ENCODE measurements around the gene PCNX4. TPM values are rescaled to one million over a fixed set of nuclear protein-coding genes. Genes with fewer than 3 reads are reported as not detected.
A peak's percentile ranks its signal among the peaks of the same experiment; 100 is the strongest.

PCNX4 gene
- total RNA-seq, 4 donors from 2014 or later: 42.2 to 60.2 (median 51.9) TPM

DNA sequence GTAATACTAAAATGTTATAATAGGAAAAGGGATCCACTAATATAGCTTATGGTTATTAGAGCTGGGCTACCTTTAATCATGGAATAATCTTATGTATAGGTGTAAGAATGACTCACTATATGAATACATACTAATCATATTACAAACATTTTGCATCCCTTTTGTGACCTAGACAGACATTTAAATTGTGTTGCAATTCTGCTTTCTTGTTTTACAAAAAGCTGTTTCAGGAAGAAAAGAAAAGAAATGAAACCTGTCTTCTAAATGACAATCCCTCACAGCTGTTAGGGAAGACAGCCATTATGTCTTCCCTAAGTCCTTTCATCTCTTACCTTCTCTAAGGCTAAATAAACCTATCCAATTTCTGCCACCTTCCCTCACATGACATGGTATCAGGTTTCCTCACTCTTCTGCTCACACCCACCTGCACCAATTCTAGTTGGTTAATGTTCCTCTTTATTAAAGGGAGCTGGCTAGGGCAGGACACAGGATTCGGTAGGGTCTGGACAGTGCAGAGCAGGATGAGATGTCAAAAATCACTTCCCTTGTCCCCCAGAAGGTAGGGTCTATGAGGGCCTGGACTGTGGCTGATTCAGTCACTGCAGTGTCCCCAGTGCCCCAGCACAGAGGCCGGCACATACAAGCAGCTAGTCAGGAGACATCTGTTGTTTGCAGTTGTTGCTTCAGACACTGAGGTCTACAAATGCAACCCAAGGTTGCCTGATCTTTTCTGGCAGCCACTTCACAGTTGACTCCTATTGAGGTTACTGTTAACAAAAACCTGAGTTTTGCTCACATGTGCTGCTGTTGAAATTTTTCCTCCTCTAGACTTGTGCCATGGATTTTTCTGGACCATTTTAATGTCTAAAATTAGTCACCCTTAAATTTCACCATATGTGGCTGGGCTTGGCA lies 69.7 kb downstream of the PCNX4 start:
- H3K36me3 ChIP-seq: peaks cover 0 to 18% (median 0%) of the 10 kb centered on the region in 3 donors
- no peak for TF ChIP-seq POLR2A (IDR thresholded peaks at IDR 0.05)
- no peak for DNase-seq
- peaks cover 0 to 20% (median 2%) of the 10 kb centered on the region in 4 donors for H3K4me1 ChIP-seq
- no peaks in the 10 kb centered on the region for H3K9me3 ChIP-seq
- no peaks in the 10 kb centered on the region for H3K27me3 ChIP-seq
- H3K4me3 ChIP-seq: no peak overlapping the region
- H3K27ac ChIP-seq: peak overlapping the region in 1 of 4 donors; percentile 20

DNA sequence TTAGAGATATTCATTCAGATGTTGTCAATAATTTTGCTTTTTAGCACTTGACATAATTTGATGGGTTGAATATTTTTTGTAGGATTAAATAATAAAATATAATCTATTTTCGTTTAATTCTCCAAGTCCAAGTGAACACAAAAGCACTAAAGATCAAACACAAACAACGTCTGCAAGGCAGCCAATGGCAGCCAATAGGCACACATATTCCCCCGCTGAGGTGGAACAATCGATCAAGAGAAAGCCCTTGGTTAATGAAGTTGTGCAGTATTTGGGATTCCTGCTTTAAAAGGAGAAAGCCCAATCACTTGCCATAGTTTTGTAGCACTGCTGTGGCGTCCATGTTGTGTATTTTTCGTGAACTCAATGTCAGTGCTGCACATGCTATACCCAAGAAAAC lies 72.0 kb downstream of the PCNX4 start:
- peak overlapping the region in 1 of 4 donors; percentile 93 for H3K27ac ChIP-seq
- H3K4me1 ChIP-seq: peaks cover 0 to 20% (median 2%) of the 10 kb centered on the region in 4 donors
- TF ChIP-seq POLR2A (IDR thresholded peaks at IDR 0.05): no peak
- TF ChIP-seq, protein P1, sequence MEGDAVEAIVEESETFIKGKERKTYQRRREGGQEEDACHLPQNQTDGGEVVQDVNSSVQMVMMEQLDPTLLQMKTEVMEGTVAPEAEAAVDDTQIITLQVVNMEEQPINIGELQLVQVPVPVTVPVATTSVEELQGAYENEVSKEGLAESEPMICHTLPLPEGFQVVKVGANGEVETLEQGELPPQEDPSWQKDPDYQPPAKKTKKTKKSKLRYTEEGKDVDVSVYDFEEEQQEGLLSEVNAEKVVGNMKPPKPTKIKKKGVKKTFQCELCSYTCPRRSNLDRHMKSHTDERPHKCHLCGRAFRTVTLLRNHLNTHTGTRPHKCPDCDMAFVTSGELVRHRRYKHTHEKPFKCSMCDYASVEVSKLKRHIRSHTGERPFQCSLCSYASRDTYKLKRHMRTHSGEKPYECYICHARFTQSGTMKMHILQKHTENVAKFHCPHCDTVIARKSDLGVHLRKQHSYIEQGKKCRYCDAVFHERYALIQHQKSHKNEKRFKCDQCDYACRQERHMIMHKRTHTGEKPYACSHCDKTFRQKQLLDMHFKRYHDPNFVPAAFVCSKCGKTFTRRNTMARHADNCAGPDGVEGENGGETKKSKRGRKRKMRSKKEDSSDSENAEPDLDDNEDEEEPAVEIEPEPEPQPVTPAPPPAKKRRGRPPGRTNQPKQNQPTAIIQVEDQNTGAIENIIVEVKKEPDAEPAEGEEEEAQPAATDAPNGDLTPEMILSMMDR (IDR thresholded peaks at IDR 0.05): no peak
- H3K4me3 ChIP-seq: peak overlapping the region in 2 of 4 donors; percentile 74 to 91
- no peaks in the 10 kb centered on the region for H3K27me3 ChIP-seq
- H3K36me3 ChIP-seq: peaks cover 0 to 18% (median 0%) of the 10 kb centered on the region in 3 donors
- no peaks in the 10 kb centered on the region for H3K9me3 ChIP-seq
- no peak for DNase-seq

DNA sequence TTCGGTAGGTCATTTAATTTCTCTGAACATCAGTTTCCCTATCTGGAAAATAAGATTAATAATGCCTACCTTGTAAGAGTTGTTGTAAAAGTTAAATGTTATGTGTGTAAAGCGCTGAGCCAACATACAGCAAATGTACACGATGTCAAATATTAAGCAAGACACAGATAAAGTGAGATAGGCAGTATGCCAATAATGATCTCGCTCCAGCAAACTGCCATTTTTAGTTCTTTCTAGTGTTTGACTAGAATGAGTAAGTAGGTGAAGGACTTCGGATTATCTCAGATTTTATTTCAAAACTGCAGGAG lies 72.6 kb downstream of the PCNX4 start:
- Histone ChIP-seq H3K36me3 (peaks cover 0 to 18% (median 0%) of the 10 kb centered on the region in 3 donors), H3K4me3 (peak overlapping the region; percentile 74 to 91 (median 76)), H3K27me3 (no peaks in the 10 kb centered on the region), H3K9me3 (no peaks in the 10 kb centered on the region), H3K27ac (peak overlapping the region; percentile 93 to 98 (median 96)), H3K4me1 (peaks cover 0 to 20% (median 2%) of the 10 kb centered on the region in 4 donors)
- no peak for DNase-seq
- no peak for TF ChIP-seq POLR2A (IDR thresholded peaks at IDR 0.05)
- TF ChIP-seq, protein P1 (IDR thresholded peaks at IDR 0.05): no peak

DNA sequence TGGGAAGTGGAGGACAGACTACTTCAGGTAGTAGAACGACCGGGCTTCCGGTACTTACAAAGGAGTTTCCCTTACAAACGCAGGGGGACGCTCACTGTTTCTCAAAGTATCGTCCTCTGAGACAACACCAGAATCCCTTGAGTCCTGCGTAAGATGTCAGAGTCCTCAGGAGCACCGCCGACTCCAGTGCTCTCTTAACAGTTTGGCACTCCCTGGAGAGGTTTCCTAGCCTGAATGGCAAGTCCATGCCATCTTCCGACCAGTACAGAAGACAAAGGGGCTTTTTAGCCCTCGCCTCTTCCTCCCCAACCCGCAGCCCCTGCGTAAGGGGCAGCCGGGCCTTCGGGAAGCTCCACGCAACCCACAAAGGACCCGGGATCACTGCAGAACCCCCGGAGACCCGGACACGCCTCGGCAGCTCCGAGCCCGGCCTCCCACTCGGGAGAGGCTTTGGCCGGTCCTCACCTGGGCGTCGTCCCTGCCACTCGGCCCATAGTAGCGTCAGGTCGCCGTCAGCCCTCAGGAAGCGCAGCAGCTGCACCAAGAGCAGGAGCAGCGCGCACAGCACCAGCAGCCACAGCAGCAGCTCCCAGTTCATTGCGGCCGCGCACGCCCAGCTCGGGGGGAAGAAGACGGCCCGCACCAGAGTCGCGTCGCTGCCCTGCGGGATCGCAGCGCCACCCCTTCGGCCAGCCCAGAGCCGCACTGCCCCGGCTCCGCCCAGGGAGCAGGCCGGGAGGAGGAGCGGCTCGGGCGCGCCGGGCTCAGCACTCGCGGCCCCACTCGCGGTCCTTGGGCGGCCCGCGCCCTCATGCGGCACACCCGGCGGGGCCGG lies 73.2 kb downstream of the PCNX4 start, which contains the start of gene DHRS7:
Gene DHRS7 (minus strand): TSS at position 687 of the 835 bp plus-strand sequence. CDS start 89 bp downstream, at position 598.
- no peaks in the 10 kb centered on the region for H3K27me3 ChIP-seq
- peak within 1 kb of the TSS; percentile 93 to 98 (median 96) for H3K27ac ChIP-seq
- DNase-seq: peak; percentile 78 to 91 (median 89)
- TF ChIP-seq, protein P1 (IDR thresholded peaks at IDR 0.05): peak in 5 of 6 experiments; percentile 15 to 66 (median 51)
- peak; percentile 71 to 76 for TF ChIP-seq POLR2A (IDR thresholded peaks at IDR 0.05)
- H3K4me3 ChIP-seq: peak within 1 kb of the TSS; percentile 74 to 91 (median 76)
- no peaks in the 10 kb centered on the region for H3K9me3 ChIP-seq
- peaks cover 0 to 18% (median 0%) of the 10 kb centered on the region in 3 donors for H3K36me3 ChIP-seq
- H3K4me1 ChIP-seq: peaks cover 0 to 20% (median under 1%) of the 10 kb centered on the region in 4 donors

DNA sequence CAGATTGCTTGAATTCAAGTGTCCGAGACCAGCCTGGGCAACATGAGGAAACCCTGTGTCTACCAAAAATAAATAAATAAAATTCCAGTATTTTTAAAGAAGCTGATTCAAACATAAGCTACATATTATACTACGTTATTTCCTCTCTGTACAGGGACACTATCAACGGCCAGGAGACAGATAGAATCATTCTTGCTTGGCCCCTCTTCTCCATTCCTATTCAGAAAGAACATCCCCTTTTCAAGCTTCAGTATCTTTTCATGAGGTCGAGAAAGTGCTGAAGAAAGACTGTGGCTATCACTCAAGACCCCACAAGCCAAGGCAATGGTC lies 73.8 kb downstream of the PCNX4 start:
- no peaks in the 10 kb centered on the region for H3K27me3 ChIP-seq
- TF ChIP-seq, protein P1 (IDR thresholded peaks at IDR 0.05): no peak
- TF ChIP-seq POLR2A (IDR thresholded peaks at IDR 0.05): no peak
- peak overlapping the region; percentile 74 to 91 (median 76) for H3K4me3 ChIP-seq

More for the DNA sequence above, 73.8 kb downstream of the PCNX4 start:
- no peak for DNase-seq
- peaks cover 0 to 20% (median 0%) of the 10 kb centered on the region in 4 donors for H3K4me1 ChIP-seq
- no peaks in the 10 kb centered on the region for H3K9me3 ChIP-seq
- H3K36me3 ChIP-seq: peaks cover 0 to 17% (median 0%) of the 10 kb centered on the region in 3 donors
- peak overlapping the region; percentile 93 to 98 (median 96) for H3K27ac ChIP-seq
